ENCODE results near the gene EEF1AKMT2. TPM values are rescaled to one million over a fixed set of nuclear protein-coding genes. Genes with fewer than 3 reads are reported as not detected.
A peak's percentile ranks its signal among the peaks of the same experiment; 100 is the strongest.

The EEF1AKMT2 gene
- total RNA-seq, 2 experiments from 2014 or later = 19.3 to 19.6 TPM

DNA sequence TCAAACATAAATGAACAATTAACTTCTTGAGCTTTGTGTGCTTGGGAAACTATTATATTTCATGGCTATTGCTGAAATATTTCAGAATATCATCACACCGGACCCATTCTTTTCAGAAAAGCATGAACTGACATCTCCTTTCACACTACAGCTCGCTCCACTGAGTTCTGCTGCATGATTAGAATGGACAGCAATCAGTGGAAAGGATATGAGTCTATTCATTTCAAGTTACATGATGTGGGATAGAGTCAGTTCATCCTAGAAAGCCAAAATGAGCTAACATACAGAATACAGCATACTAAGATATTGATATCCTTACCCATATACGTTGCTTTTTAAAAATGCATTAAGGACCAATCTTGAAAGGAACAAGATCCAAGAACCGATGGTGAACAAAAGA, 46.4 kb downstream of the EEF1AKMT2 start:
- Mint-ChIP-seq H3K27me3 (peaks cover 5% of the 10 kb centered on the region), H3K4me3 (peak overlapping the region; percentile 60), H3K9me3 (no peaks in the 10 kb centered on the region), H3K36me3 (no peaks in the 10 kb centered on the region), H3K4me1 (peaks cover 44% of the 10 kb centered on the region), H3K27ac (no peak overlapping the region)
- DNase-seq = no peak

DNA sequence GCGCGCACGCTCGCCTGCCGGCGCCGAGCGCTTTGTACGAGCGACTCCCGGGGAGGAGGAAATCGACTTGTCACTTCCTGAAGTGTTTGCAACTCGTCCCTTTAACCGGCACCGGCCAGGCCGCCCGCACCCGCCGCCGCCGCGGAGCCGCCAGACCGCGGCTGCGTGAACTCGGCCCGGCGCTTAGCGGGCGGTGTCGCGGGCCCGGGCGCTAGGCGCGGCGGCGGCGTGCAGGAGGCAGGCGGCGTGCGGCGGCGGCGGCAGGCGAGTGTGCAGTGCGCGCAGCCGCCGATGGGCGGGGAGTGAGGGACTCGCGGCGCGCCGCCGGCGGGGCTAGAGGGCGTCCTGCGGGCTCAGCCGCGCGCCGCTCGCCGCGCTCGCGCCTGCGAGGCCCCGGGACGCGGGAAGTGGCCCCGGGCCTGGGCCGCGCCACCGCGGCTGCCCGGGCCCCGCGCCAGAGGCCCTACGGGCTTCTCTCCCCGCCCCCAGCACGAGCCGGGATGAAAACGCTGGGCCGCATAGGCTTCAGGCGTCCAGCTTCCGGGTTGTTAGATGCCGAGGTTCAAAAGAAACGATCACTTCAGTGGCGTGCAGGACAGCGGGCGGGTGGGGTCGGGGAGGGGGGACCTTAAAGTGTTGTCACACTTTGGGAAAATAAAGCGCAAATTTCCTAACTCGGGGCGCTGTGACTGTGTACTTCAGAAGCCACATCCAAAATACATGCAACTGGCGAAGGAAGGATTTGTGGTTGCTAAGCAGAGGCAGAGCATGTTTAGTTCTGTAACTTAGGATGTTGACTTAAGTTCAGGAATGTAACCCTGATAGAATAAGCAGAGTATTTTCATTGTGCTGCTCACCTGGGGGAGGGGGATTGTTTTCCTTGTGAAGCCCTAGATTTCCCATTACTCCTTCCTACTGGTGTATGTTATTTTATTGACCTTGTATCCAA, 47.3 kb downstream of the EEF1AKMT2 start, which contains the start of gene FAM53B:
TSS of gene FAM53B (minus strand) at position 277 of the 949 bp plus-strand sequence. CDS start 37,665 bp downstream, outside the sequence.
- Mint-ChIP-seq H3K9me3 (no peaks in the 10 kb centered on the region), H3K4me1 (peaks cover 51% of the 10 kb centered on the region), H3K27me3 (peaks cover 9% of the 10 kb centered on the region), H3K4me3 (peak within 1 kb of the TSS; percentile 98), H3K36me3 (no peaks in the 10 kb centered on the region), H3K27ac (peak within 1 kb of the TSS; percentile 86)
- peak; percentile 87 for DNase-seq

DNA sequence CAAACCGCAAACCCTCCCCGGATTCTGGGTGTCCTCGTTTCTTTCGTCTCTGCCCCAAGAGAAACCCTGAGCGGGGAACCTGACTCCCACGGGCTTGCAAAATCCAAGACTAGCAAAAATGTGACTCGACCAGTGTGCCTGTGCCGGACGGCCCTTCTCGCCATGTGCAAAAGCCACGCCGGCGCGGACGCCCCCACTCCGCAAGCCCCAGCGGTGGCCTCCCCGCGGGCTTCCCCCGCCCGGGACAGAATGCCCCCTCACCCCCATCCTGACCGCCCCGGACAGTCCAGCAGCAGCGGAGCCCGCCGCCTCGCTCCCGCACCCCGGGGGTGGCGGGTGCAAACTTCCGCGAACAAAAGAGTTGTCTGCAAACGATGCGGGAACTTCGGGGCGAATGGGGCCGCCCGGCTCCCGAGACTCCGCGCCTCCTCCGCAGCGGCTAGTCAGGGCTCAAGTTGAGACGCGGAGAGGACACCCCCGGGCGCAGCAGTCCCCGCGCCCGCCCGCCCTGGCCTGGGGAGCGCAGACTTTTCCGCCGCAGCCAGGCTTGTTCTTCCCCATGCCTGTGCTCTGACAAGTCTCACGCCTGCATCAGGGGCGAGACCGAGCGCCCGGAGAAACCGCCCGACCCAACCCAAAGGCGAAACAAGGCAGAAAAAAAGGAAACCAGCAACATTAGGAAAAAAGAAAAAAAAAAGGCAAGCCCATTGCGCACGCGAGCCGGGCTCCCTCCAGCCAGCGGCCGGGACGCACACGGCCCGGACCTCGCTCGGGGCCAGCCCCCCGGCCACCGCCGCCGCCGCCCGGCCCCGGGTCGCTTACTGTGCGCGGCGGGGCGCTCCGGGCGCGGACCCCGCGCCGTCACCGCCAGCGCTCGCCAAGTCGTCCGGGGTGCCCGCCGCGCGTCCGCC, 48.2 kb downstream of the EEF1AKMT2 start:
- peaks cover 54% of the 10 kb centered on the region for H3K4me1 Mint-ChIP-seq
- peak overlapping the region; percentile 98 for H3K4me3 Mint-ChIP-seq
- DNase-seq = peak; percentile 38
- H3K9me3 Mint-ChIP-seq = no peaks in the 10 kb centered on the region
- no peaks in the 10 kb centered on the region for H3K36me3 Mint-ChIP-seq
- H3K27me3 Mint-ChIP-seq = peaks cover 9% of the 10 kb centered on the region
- peak overlapping the region; percentile 86 for H3K27ac Mint-ChIP-seq

DNA sequence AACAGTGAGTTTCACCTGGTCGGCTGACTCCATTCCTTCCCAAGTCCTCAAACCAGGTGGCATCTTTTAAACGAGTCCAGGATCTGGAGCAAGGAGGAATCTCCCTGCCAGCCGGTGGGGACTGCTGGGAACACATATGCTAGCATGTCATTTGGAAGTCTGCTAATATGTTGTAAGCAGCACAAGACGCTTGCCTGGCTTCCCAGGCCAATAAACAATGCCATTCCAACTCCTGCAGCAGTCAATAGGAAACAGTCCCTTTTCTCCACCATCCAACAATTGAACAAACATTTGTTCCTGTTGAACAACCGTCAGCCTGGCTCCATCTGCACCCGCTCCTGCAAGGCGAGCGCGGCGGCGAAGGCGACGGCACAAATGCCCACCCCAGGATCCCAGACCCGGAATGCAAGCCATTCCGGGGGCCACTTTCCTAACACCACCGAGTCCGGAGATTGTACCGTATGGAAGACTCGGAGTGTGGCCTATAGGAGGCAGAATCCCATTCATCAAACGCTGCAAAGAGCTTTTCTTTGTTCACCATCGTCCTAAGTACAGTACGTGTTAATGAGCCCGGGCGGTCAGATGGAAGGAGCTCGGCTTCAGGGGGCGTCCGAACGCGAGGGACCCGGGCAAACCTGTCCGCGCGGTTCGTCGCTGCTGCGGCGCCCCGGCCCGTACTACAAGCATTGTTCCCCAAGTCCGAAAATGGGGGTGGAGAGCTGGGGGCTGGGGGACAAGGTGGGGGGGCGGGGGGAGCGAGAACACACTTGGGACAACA, 49.1 kb downstream of the EEF1AKMT2 start:
- peak overlapping the region; percentile 98 for H3K4me3 Mint-ChIP-seq
- H3K9me3 Mint-ChIP-seq = no peaks in the 10 kb centered on the region
- H3K36me3 Mint-ChIP-seq = no peaks in the 10 kb centered on the region
- H3K27me3 Mint-ChIP-seq = peaks cover 9% of the 10 kb centered on the region
- DNase-seq = no peak
- H3K27ac Mint-ChIP-seq = peak overlapping the region; percentile 74
- H3K4me1 Mint-ChIP-seq = peaks cover 58% of the 10 kb centered on the region

DNA sequence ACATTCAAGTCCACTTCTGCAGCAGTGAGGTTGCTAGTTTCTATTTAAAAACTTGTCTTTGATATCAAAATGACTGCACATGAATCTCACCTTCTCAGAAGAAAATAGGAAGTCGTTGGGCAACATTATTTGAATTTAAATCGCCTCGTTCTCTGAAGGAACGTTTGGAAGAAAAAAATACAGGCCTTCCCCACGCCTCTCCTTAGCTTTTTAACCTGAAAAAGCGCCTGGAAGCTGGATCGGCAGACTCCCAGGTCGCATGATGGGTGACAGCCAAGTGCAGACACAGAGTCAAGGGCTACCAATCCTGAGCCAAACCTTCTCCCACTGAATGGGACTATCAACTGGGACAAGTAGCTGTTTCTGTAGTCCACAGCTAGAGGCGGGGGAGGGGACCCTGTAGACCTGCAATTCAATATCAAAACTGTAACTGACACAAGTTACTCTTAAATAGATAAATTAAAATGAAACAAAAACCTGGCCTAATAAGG, 49.7 kb downstream of the EEF1AKMT2 start:
- H3K4me3 Mint-ChIP-seq = peak overlapping the region; percentile 98
- H3K9me3 Mint-ChIP-seq = no peaks in the 10 kb centered on the region
- H3K27me3 Mint-ChIP-seq = peaks cover 9% of the 10 kb centered on the region
- no peaks in the 10 kb centered on the region for H3K36me3 Mint-ChIP-seq
- DNase-seq = no peak
- peaks cover 65% of the 10 kb centered on the region for H3K4me1 Mint-ChIP-seq
- H3K27ac Mint-ChIP-seq = peak overlapping the region; percentile 74

DNA sequence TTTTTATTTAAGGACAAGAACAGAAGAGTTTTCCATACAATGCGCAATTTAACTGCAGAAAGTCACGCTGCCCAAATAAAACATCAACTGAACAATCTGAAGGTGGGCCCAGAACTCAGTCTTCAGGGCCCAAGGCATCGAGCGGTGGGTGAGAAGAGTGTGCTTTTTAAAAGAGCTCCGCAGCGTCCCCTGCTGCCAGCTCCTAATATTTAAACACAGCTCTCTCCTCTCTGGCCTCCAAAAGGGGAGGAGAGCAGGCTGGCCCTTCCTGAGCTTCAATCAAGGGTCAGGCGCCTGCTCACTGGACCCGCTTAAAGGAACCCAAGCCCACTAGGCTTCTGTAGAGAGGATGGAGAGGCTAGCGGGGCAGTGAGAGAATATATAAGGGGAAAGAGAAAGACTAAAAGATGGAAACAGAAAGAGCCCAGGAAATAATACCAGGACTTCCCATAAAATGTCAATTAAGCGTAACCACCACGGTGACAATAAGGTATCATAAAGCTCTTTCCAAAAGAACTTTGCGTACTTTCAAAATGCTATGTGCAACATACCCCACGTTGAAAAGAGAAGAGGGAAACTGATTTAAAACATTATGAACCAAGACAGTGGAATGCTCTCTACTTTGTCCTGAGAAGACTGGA, 50.3 kb downstream of the EEF1AKMT2 start:
- Mint-ChIP-seq H3K4me3 (peak overlapping the region; percentile 63), H3K36me3 (no peaks in the 10 kb centered on the region), H3K27me3 (peaks cover 9% of the 10 kb centered on the region), H3K27ac (peak overlapping the region; percentile 72), H3K9me3 (no peaks in the 10 kb centered on the region), H3K4me1 (peaks cover 67% of the 10 kb centered on the region)
- peak; percentile 72 for DNase-seq

DNA sequence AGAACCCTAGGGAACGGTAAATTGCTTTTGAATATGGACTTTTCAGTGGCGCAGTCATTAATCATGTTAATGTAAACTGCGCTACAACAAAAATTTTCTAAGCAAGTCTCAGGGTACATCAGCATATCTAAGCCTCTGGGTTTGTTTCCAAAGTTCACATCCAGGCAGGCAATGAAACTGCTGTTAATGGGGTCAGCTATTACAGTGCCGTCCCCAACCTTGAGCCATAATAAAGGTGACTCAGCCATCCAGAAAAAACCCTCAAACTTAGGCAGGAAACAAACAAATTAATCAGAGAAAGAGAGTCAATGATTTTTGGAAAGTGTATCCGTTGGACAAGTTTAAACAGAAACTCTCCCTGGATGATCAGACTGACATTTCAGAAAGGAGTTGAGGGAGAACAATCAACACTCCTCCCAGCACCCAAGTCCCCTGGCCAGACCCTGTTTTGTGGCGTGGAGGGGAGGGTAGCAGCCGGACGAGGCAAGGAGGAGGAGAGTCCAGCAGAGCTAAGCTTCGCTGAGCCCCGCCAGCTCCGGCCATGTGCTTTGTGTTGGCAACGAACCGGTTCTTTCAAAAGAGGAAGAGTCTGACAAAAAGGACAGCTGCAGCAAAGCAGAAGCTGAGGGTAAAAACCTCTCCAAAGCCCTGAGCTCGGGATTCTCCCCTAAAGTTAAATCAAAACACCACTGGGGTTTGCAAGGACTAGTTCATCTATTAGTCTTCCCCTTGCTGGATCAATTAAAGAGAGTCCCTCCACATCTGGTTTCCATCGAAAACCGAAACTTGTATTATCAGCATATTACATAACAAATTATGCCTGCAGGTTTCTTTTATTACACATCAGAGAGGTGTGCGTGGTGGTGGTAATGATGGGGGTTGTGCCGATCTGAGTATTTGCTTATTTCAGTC, 51.1 kb downstream of the EEF1AKMT2 start:
- H3K4me1 Mint-ChIP-seq = peaks cover 73% of the 10 kb centered on the region
- H3K9me3 Mint-ChIP-seq = no peaks in the 10 kb centered on the region
- peak overlapping the region; percentile 24 for H3K4me3 Mint-ChIP-seq
- DNase-seq = no peak
- peaks cover 9% of the 10 kb centered on the region for H3K27me3 Mint-ChIP-seq
- H3K27ac Mint-ChIP-seq = peak overlapping the region; percentile 72
- no peaks in the 10 kb centered on the region for H3K36me3 Mint-ChIP-seq

DNA sequence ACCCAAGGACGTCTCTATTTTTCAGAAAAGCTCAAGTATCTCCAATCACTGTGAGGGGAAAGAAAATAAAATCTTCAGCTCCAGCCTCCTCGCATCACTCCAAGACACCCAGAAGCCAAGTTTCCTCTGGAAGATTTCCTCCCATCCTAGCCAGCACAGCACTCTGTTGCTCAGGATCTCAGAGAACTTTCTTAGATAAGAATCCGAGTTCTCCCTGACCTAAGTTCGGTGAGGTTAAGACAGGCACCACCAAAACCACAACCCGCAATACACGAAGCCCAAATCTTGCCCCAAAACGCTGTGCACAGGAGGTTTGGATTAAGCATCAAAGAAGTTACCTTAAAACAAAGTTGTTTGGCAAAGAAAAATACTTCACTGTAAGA, 51.7 kb downstream of the EEF1AKMT2 start:
- H3K9me3 Mint-ChIP-seq = no peaks in the 10 kb centered on the region
- peaks cover 9% of the 10 kb centered on the region for H3K27me3 Mint-ChIP-seq
- H3K4me1 Mint-ChIP-seq = peaks cover 75% of the 10 kb centered on the region
- H3K36me3 Mint-ChIP-seq = no peaks in the 10 kb centered on the region
- DNase-seq = no peak
- H3K27ac Mint-ChIP-seq = no peak overlapping the region
- peak overlapping the region; percentile 24 for H3K4me3 Mint-ChIP-seq

DNA sequence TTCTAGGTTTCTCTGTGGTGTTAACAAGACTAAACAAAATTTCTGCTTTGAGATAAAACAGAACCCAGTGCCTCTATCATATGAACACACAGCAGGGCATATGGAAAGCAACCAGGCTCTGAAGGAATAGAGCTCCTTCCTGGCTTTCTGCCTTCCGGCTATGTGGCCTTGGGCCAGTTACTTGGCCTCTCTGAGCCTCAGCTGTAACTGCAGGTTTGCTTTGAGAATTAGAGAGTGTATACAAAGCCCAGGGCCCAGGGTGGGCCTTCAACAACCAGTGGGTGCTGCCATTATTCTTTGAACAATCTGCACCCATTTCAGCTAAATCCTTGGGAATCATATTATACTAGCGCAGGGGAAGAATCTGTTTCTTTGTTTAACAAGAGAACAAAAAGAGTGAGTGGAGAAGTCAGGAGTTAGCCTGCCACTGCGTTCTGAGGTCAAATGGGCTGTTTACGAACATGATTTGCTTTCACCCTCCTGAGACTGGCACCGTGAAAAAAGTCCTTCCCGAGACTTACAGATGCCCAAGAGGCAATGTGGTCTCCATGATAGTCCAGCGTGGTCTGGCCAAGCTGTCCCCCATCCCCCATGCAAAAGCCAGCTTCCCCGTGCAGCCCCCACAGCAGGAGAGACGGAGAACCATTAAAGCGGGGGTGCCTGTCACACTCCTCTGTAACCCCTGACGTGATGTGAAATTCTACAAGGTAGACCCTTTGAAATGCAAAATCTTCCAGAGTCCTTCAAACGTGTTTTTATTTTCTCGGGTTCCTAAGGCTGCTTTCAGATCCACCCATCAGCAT, 52.4 kb downstream of the EEF1AKMT2 start:
- H3K4me3 Mint-ChIP-seq = no peak overlapping the region
- DNase-seq = no peak
- H3K36me3 Mint-ChIP-seq = no peaks in the 10 kb centered on the region
- H3K4me1 Mint-ChIP-seq = peaks cover 78% of the 10 kb centered on the region
- H3K27ac Mint-ChIP-seq = peak overlapping the region; percentile 22
- H3K27me3 Mint-ChIP-seq = peaks cover 9% of the 10 kb centered on the region
- no peaks in the 10 kb centered on the region for H3K9me3 Mint-ChIP-seq

DNA sequence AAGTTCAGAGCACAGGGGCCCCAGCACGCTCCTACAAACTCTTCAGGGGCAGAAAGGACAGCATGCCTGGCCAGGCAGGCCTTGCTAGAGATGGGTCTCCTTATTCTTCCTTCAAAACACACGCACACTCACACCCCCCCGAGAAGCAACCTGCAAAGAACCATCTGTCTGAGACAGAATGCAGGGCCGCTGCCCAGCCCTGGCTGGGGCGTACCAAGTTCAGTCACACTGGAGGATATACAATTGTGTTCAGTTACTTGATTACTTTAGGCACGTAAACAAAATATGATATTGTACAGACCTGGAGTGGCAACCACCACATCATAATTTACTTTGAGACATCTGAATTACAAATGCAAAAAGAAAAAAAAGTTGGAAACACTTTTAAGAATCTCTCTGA, 53.2 kb downstream of the EEF1AKMT2 start:
- Mint-ChIP-seq H3K36me3 (peaks cover 3% of the 10 kb centered on the region), H3K27ac (no peak overlapping the region), H3K4me1 (peaks cover 85% of the 10 kb centered on the region), H3K4me3 (no peak overlapping the region), H3K27me3 (peaks cover 9% of the 10 kb centered on the region), H3K9me3 (no peaks in the 10 kb centered on the region)
- DNase-seq = no peak

DNA sequence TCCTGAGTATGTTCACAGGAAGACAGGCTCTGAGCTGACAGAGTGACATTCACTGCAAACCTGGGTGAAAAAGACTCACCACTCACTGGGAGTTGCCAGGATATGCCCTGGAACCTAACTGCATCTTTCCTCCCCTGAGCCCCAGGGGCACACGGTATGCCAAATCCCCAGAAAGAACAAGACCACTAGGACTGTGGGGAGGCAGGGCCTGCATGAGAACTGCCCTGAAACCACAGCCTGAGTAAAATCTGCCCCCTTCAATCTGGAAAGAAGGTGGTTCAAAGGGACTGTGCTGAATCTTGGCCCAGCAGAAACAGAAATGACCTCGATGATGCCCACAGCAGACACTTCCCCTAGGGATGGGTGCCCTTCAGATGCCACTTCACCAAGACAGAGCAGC, 54.0 kb downstream of the EEF1AKMT2 start:
- Mint-ChIP-seq H3K4me3 (no peak overlapping the region), H3K4me1 (peaks cover 91% of the 10 kb centered on the region), H3K27me3 (peaks cover 9% of the 10 kb centered on the region), H3K36me3 (peaks cover 4% of the 10 kb centered on the region), H3K27ac (no peak overlapping the region), H3K9me3 (no peaks in the 10 kb centered on the region)
- DNase-seq = no peak

DNA sequence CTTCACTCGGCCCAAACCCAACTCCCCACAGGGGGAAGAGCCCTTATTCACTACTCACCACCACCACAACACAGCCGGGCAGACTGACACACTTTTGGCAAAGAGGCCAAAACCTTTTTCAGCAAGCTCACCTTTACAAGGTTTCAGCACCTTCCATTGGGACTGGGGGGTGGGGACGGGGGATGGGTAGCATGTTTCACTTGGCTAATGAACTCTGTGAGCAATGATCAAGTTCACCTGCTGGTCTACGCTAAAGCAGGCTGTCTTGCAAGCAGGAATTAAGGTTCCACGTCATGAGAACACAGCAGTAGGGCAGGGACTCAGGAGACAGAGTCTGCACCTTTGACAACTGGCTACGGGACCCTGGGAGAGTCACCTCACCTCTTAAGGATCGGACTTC, 54.5 kb downstream of the EEF1AKMT2 start:
- peaks cover 4% of the 10 kb centered on the region for H3K36me3 Mint-ChIP-seq
- H3K4me3 Mint-ChIP-seq = no peak overlapping the region
- H3K27me3 Mint-ChIP-seq = peaks cover 4% of the 10 kb centered on the region
- H3K9me3 Mint-ChIP-seq = no peaks in the 10 kb centered on the region
- no peak for DNase-seq
- no peak overlapping the region for H3K27ac Mint-ChIP-seq
- peaks cover 87% of the 10 kb centered on the region for H3K4me1 Mint-ChIP-seq
